Testis (tissue), 2 donors: ENCODE data around the gene UNC13C.

ENCODE experiments used
- POLR2A ChIP-seq: fragments of 450-650 bp; IDR thresholded peaks from one replicate; pipeline ENCODE4 v1.6.1; 2017; ENCODE audit warnings: antibody characterized with exemption, mild to moderate bottlenecking, moderate library complexity
- TF ChIP-seq, protein P1 (sequence below), 3 experiments: fragments of 450-650 bp in 2 of 3; fragments of 200-600 bp in 1 of 3; sonication (generic) in 1 of 3; IDR thresholded peaks; one replicate each; pipeline ENCODE4 v1.5.1; 2016 to 2019; ENCODE audit warnings: antibody characterized with exemption in 3 of 3, mild to moderate bottlenecking in 2 of 3, moderate library complexity in 1 of 3

DNA sequence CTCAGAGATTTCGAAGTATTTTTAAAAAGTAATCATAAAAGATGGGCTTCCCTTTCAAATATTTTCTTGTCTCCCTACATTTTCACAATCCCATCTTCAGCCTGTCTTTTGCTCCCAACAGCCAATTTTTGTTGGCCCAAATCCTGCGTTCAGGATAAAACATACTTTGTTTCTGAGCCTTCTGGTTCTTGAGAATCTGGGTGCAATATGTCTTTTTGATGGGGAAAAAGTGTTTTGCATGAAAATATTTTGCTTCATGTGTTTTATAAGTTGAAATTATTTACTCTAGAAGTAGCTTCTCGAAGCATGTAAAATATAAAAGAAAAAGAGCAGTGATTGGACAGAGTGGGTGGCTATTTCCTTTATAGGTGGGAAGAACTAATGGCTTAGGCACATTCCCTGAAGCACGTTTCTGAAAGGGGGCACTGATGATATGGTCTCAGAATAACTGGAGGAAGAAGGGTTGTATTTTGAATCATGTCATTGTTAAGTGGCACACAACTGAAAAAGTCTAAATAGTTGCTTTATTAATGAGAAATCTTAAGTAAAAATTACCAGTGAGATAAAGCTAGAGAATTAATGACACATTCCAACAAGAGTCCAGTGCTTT is 3.9 kb downstream of the UNC13C start:
- TF ChIP-seq, protein P1, sequence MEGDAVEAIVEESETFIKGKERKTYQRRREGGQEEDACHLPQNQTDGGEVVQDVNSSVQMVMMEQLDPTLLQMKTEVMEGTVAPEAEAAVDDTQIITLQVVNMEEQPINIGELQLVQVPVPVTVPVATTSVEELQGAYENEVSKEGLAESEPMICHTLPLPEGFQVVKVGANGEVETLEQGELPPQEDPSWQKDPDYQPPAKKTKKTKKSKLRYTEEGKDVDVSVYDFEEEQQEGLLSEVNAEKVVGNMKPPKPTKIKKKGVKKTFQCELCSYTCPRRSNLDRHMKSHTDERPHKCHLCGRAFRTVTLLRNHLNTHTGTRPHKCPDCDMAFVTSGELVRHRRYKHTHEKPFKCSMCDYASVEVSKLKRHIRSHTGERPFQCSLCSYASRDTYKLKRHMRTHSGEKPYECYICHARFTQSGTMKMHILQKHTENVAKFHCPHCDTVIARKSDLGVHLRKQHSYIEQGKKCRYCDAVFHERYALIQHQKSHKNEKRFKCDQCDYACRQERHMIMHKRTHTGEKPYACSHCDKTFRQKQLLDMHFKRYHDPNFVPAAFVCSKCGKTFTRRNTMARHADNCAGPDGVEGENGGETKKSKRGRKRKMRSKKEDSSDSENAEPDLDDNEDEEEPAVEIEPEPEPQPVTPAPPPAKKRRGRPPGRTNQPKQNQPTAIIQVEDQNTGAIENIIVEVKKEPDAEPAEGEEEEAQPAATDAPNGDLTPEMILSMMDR (IDR thresholded peaks at IDR 0.05), result no peak
- TF ChIP-seq POLR2A, result no peak
